Osteoblast (primary cell): ENCODE results near the gene ELP4. TPM values are rescaled to one million over a fixed set of nuclear protein-coding genes. Genes with fewer than 3 reads are reported as not detected.

Experiments
- DNase-seq: peaks from one replicate; pipeline ENCODE4 v3.0.0; 2011; ENCODE audit warnings: low spot score, mixed read lengths; ENCODE audit not compliant: insufficient read length; ENCODE audit errors: missing footprints
- H2AFZ ChIP-seq: 2 replicates; pipeline ENCODE4 v1.6.0; 2011; ENCODE audit warnings: mild to moderate bottlenecking, low read length
- H3K27ac ChIP-seq: 2 replicates; pipeline ENCODE4 v1.5.1; 2011; ENCODE audit warnings: mild to moderate bottlenecking, low read depth, low read length, moderate library complexity
- H3K27me3 ChIP-seq: 2 replicates; pipeline ENCODE4 v1.6.0; 2012; ENCODE audit warnings: mild to moderate bottlenecking, control low read depth, inconsistent platforms, low read length, moderate library complexity; ENCODE audit not compliant: insufficient read depth
- H3K36me3 ChIP-seq: 2 replicates; pipeline ENCODE4 v1.5.1; 2011; ENCODE audit warnings: mild to moderate bottlenecking, low read length, control low read depth, moderate library complexity; ENCODE audit not compliant: insufficient read depth
- H3K4me1 ChIP-seq: 2 replicates; pipeline ENCODE4 v1.5.1; 2011; ENCODE audit warnings: mild to moderate bottlenecking, low read length, control low read depth, moderate library complexity; ENCODE audit not compliant: insufficient read depth
- H3K4me2 ChIP-seq: 2 replicates; pipeline ENCODE4 v1.6.0; 2011; ENCODE audit warnings: mild to moderate bottlenecking, low read length; ENCODE audit not compliant: insufficient read depth
- H3K4me3 ChIP-seq: fragments of 200-600 bp; sonication (generic); 3 replicates; pipeline ENCODE4 v1.5.1; 2012; ENCODE audit warnings: mild to moderate bottlenecking, low read length, inconsistent platforms; ENCODE audit not compliant: insufficient read depth
- H3K79me2 ChIP-seq: 2 replicates; pipeline ENCODE4 v1.6.0; 2012; ENCODE audit warnings: mild to moderate bottlenecking, low read length, control low read depth, inconsistent platforms; ENCODE audit not compliant: insufficient read depth
- H3K9me3 ChIP-seq: 2 replicates; pipeline ENCODE4 v1.5.1; 2011; ENCODE audit warnings: low read depth, low read length, control low read depth
- H4K20me1 ChIP-seq: 2 replicates; pipeline ENCODE4 v1.6.0; 2012; ENCODE audit warnings: mild to moderate bottlenecking, low read length, control low read depth; ENCODE audit not compliant: insufficient read depth
- CTCF ChIP-seq: IDR thresholded peaks from 2 replicates; pipeline ENCODE4 v1.5.1; 2011; ENCODE audit warnings: mild to moderate bottlenecking, low read depth, low read length, moderate library complexity; ENCODE audit errors: extremely low read depth
- total RNA-seq: library from RNA; depleted of rRNA; stranded (reverse); fragments of >200 nt; gene quantifications from 2 replicates; pipeline ENCODE4 v1.2.3, GENCODE V29; 2012

ELP4 gene
- total RNA-seq, 1 donor: 16.3 TPM

- Histone ChIP-seq H3K79me2 (no peaks in the 10 kb centered on the region), H3K27ac (no peak overlapping the region), H2AFZ (no peak overlapping the region), H3K4me3 (no peak overlapping the region), H3K36me3 (no peaks in the 10 kb centered on the region), H4K20me1 (no peaks in the 10 kb centered on the region), H3K27me3 (peaks cover 100% of the 10 kb centered on the region), H3K4me2 (no peak overlapping the region), H3K4me1 (peaks cover 6% of the 10 kb centered on the region), H3K9me3 (no peaks in the 10 kb centered on the region)
- TF ChIP-seq CTCF: no peak
- peak; percentile 82 for DNase-seq
Observed at GRCh38 chr11:31817621-31818424, 308.3 kb downstream of the ELP4 start.

- Histone ChIP-seq H3K27me3 (peaks cover 100% of the 10 kb centered on the region), H3K27ac (no peak overlapping the region), H3K36me3 (no peaks in the 10 kb centered on the region), H3K4me3 (no peak overlapping the region), H3K4me2 (no peak overlapping the region), H2AFZ (no peak overlapping the region), H3K9me3 (no peaks in the 10 kb centered on the region), H3K79me2 (no peaks in the 10 kb centered on the region), H4K20me1 (no peaks in the 10 kb centered on the region), H3K4me1 (peaks cover 6% of the 10 kb centered on the region)
- DNase-seq: peak; percentile 77
- TF ChIP-seq CTCF: no peak
Observed at GRCh38 chr11:31818425-31818755, 308.8 kb downstream of the ELP4 start.

- Histone ChIP-seq H3K36me3 (no peaks in the 10 kb centered on the region), H2AFZ (no peak overlapping the region), H3K4me3 (no peak overlapping the region), H3K9me3 (no peaks in the 10 kb centered on the region), H3K27me3 (peaks cover 100% of the 10 kb centered on the region), H3K4me2 (no peak overlapping the region), H4K20me1 (no peaks in the 10 kb centered on the region), H3K27ac (no peak overlapping the region), H3K4me1 (peaks cover 6% of the 10 kb centered on the region), H3K79me2 (no peaks in the 10 kb centered on the region)
- TF ChIP-seq CTCF: no peak
- DNase-seq: peak; percentile 69
Observed at GRCh38 chr11:31818874-31819331, 309.3 kb downstream of the ELP4 start.

GRCh38 chr11:31819621-31820437 is 310.3 kb downstream of the ELP4 start:
- H3K36me3 ChIP-seq: no peaks in the 10 kb centered on the region
- H3K79me2 ChIP-seq: no peaks in the 10 kb centered on the region
- DNase-seq: peak; percentile 88
- TF ChIP-seq CTCF: no peak
- H2AFZ ChIP-seq: no peak overlapping the region
- no peak overlapping the region for H3K4me3 ChIP-seq
- no peak overlapping the region for H3K27ac ChIP-seq
- H3K27me3 ChIP-seq: peaks cover 100% of the 10 kb centered on the region
- no peak overlapping the region for H3K4me2 ChIP-seq
- H3K9me3 ChIP-seq: no peaks in the 10 kb centered on the region
- no peaks in the 10 kb centered on the region for H4K20me1 ChIP-seq
- H3K4me1 ChIP-seq: peaks cover 6% of the 10 kb centered on the region
